Superior temporal gyrus (tissue), 1 donor: Measurements from ENCODE around the gene NME1.
"Not testable (repeated sequence)": the region's sequence is repeated elsewhere in the genome, so short reads cannot be mapped to it uniquely, and the experiment has no call there.

Source experiments
- DNase-seq: peaks from one replicate; pipeline ENCODE4 v3.0.0-alpha.2; 2016; ENCODE audit errors: extremely low spot score

NME1 gene

DNA sequence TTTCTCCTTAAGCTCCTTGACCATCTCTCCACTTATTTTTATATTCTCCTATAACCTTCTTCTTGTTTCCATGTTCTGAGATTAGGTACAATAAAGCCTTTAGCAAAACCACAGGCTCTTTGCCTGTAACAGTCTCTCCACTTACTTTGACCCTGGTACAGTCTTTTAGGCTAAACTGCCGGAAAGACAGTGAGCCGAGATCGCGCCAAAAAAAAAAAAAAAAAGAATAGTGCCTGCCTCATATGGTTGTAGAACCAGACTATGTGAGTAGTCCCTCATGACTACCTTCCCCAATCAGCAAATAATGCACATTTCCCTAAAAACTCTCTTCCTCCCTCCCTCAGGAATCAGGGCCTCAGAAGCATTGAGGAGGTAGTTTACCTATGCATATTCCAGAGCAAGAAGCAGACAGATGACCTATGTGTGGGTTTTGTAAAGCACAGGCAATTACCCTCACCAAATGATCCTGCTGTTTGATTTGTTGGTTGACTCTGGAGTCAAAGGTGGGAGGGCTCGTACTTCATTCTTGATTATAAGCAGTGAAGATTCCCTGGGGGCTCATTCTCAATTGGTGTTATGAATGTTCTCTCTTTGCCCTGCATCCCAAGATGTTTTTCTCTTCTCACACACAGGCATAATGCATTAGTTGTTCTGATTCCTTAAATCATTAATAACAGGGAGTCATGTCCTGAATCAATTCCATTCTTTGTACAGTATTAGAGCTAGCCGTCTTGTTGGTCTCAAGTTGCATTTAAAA lies 8.9 kb upstream of the NME1 start:
- no peak for DNase-seq

DNA sequence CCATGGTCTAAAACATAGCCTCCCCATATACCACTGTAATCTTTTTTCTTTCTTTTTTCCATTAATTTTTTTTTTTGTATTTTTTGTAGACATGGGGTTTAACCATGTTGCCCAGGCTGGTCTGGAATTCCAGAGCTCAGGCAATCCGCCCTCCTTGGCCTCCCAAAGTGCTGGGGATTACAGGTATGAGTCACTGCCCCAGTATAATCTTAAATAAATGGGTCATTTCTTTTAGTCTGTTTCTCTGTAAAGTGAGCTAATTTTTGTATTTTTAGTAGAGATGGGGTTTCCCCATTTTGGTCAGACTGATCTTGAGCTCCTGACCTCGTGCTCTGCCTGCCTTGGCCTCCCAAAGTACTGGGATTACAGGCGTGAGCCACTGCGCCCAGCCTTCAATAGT lies 5.7 kb upstream of the NME1 start:
- no peak for DNase-seq

DNA sequence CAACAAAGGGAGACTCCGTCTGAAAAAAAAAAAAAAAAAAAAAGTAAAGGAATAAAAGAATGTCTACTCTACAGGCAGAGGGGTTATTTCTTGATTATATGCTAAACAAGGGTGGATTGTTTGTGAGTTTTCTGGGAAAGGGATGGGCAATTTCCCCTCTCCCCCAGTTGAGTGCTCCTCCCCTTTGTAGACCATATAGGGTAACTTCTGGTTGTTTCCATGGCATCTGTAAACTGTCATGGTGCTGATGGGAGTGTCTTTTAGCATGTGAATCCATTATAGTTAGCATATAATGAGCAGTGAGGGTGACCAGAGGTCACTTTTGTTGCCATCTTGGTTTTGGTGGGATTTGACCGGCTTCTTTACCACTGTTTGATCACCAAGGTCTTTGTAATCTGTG lies 4.2 kb upstream of the NME1 start:
- DNase-seq = no peak

DNA sequence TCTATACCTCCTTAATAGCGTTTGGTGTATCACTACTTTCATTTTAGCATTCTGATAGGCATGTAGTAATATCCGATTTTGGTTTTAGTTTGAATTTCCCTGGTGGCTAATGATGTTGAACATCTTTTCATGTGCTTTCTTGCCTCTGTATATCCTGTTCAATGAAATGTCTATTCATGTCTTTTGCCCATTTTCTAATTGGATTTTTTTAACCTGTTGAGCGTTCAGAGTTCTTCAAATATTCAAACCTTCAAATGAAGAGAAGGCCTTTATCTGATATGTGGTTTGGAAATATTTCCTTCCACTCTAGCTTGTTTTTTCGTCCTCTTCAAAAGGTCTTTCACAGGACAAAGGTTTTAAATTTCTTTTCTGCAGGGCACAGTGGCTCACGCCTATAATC lies 2.4 kb upstream of the NME1 start:
- no peak for DNase-seq

DNA sequence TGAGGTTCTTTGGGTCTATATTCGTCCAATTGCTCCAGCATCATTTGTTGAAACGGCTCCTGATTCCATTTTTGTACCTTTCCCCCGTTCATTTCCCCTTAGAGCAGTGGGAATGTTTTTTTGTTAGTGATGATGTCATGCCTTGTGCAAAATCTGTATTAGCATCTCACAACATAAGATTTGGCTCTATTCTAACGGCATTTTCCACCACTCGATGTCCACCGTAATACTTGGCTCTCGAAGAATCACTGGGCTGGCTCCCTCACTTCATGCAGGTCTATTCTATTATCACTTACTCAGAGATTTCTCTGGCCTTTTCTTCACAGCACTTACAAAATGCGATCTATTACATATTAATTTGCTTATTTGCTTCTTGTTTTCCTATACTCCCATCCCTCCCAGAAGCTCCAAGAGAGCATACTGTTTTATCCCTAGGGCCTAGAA lies 571 bp upstream of the NME1 start:
- no peak for DNase-seq

DNA sequence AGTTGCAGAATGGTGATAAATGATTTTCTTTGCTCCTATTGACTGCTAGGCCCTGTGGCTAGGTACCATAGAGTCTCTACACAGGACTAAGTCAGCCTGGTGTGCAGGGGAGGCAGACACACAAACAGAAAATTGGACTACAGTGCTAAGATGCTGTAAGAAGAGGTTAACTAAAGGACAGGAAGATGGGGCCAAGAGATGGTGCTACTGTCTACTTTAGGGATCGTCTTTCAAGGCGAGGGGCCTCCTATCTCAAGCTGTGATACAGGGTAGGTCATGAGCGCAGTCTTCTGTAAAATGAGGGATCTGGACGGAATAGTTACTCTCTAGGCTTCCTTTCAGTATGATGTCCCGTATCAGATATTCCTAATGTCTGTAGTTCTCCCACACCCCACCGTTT lies 817 bp downstream of the NME1 start:
- DNase-seq = peak; percentile 12

DNA sequence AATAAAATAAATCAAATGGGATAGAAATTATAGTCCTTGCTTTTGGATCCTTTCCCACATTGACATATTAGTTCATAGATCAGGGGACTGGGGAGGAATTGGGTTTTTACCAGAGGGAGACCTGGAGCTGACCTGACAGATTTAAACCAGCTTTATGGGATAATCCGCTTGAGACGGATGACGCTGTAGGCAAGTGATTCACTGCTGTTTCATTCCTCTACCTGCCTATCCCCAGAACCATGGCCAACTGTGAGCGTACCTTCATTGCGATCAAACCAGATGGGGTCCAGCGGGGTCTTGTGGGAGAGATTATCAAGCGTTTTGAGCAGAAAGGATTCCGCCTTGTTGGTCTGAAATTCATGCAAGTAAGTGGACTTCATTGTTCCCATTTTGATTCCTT lies 2.1 kb downstream of the NME1 start:
- no peak for DNase-seq

DNA sequence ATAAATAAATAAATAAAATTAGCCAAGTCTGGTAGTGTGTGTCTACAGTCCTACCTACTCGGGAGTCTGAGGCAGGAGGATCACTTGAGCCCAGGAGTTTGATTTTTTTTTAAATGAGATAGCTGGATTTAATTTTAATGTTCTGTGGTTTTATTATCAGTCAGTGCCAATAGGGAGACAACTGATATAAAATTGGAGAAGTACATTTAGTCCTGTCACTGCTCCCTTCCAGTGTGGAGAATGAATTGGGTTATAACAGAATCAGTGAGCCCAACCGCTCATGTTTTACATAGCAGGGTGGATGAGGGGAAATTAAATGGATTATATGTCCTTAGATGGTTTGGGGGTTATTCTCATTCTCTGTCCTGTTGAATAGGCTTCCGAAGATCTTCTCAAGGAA lies 6.2 kb downstream of the NME1 start:
- DNase-seq = no peak

DNA sequence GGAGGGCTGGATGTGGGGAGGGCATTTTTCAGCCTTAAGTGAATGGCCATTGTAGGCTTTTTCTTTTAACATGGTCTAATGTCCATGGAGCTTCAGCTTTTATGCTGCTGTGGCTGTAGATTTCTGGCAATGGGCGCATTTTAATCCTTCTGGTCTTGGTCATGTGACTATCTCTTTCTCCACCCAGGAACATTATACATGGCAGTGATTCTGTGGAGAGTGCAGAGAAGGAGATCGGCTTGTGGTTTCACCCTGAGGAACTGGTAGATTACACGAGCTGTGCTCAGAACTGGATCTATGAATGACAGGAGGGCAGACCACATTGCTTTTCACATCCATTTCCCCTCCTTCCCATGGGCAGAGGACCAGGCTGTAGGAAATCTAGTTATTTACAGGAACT lies 8.2 kb downstream of the NME1 start:
- DNase-seq = no peak

DNA sequence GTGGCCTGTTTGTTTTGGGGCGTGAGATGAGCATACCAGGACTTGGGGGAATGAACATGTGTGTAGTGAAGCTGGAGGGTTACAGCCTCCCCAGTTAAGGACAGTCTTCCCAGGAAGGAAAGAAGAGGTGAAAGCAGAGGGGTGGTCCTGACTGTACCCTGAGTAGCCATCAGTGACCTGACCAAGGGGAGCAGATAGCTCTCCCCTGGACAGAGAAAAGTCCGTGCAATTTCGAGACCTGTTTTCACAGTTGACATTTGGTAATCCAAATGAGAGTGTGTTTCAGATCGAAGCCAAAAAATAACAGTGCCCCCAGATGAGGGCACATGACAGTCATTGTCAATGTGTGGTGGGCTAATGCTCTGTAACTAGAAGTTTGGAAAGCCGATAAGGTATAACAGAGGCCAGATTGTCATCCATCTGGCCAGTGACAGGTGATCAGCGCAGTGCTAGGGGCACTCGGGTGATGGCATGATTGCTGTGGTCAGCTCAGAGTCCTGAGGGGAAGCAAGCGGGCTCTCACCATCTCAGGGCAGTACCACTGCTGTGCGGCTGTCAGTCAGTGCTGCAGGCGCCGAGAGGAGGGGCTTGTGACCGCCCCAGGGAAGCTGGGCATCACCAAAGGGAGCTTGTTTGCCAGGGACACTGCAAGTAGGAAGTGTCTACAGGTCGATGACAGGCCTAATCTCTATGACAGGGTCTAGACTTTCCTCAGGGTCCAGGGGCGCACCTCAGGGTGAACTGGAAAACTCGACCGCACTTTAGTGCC lies 11.7 kb downstream of the NME1 start:
- no peak for DNase-seq

DNA sequence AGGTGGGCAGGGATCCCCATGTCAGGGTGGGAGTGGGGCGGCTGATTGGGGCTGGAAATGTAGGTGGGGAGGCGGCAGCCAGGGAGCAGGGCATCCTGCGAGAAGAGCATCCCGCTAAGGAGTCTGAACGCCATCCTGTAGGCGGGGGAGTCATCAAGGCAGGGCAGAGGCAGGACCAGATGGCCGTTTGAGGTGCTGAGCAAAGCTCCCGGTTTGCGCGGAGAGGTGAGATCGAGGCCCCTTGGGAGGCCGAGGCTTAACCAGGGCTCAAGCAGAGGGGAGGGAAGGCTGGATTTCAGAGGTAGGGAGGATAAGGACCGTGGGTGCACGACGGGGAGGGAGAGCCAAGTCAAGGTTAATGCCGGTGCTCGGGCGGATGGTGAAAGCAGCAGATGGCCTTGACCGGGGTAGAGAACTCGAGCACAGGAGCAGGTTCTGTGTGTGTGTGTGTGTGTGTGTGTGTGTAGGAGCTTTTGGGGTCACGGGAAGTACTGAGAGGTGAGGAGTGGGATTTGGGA lies 12.4 kb downstream of the NME1 start:
- DNase-seq = no peak

DNA sequence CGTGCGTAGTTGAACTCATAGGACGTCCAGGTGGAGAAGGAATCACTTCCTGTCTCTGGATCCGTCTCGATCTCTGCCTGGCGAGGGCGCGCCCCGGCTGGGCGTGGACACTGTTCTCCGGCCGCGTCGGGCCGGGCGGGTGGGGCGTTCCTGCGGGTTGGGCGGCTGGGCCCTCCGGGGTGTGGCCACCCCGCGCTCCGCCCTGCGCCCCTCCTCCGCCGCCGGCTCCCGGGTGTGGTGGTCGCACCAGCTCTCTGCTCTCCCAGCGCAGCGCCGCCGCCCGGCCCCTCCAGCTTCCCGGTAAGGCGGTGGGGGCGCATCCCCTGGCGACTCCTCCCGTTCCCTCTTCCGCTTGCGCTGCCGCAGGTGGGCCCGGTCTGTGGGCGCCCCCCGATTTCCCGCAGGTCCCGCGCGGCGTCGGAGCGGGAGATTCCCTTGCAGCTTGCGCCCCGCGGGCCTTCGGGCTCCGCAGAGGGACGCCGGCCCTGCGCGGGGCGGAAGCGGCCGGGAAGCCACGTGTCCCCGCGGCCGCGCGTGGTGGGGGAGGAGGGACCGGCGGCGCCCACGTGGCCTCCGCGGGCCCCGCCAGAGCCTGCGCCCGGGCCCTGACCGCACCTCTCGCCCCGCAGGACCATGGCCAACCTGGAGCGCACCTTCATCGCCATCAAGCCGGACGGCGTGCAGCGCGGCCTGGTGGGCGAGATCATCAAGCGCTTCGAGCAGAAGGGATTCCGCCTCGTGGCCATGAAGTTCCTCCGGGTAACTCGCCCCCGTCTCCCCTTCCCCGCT lies 13.0 kb downstream of the NME1 start, which contains the start of gene NME2:
Gene NME2 (plus strand): TSS at position 214 of the 789 bp plus-strand sequence. CDS start 420 bp downstream, at position 634.
- peak; percentile 58 for DNase-seq

DNA sequence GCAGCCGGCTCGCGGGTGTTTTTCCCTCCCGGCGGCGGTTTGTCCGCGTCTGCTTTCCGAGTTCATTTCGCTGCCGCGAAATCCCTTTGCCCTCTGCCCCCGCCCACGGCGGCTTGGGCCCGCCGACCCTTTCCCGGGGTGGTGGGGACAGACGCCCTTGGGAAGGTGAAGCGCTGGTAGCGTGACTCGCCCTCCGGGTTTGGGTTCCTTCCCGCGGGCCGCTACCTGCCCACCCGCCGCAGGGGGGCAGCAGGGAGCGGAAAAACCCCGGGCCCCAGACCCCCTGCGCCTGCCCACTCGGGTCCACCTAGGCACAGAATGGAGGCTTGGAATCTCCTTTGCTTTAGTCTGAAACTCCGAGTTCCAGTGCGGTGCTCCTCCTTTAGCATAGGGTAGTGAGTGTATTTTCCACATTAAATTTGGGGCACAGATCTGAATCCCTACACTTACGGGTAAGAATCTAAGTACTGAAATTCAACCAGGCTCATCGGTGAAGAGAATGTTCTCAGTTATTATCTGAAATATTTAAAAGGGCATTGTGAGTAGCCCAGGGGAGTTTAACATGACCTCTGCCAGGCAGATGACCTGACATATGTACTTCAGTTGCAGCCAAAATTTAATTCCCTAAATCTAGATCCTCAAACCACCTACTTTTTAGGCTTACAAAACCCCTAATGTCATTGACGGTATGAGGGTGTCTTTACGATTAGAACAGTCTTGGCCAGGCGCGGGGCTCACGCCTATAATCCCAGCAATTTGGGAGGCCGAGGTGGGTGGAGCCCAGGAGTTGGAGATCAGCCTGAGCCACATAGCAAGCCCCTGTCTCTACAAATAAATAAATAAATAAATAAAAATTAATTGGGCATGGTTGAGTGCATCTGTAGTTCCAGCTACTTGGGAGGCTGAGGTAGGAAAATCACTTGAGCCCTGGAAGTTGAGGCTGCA lies 13.9 kb downstream of the NME1 start:
- peak; percentile 13 for DNase-seq

DNA sequence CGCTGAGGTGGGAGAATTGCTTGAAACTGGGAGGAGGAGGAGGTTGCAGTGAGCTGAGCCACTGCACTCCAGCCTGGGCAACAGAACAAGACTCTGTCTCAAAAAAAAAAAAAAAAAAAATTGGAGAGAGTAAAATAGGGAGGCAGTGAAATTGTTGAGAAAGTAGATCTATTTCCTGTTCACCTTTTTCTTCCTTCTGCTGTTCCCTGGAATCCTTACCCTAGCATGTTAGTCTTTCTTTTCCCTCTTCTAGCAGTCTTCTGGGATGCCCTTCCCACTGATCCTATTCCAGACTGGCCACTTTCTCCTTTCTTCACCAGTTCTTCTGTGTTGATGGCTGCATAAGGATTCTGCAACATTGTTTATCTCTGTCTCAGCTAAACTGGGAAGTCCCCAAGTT lies 16.0 kb downstream of the NME1 start:
- DNase-seq = no peak

DNA sequence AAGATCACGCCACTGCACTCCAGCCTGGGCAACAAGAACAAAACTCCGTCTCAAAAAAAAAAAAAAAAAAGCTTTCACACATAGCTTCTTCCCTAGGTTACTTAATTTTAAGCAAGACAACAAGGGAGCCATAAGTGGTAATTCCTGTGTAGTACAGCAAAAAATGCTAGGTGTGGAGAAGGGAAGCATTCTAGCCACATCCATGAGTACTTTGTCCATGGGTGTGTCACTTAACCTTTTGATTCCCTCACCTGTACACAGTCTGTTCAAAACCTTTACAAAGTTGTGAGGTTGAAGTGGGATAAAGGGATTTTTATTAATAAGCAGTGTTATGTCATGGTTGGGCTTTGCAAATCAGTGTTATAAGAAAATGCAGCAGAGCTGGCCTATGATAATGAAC lies 17.4 kb downstream of the NME1 start:
- no peak for DNase-seq

DNA sequence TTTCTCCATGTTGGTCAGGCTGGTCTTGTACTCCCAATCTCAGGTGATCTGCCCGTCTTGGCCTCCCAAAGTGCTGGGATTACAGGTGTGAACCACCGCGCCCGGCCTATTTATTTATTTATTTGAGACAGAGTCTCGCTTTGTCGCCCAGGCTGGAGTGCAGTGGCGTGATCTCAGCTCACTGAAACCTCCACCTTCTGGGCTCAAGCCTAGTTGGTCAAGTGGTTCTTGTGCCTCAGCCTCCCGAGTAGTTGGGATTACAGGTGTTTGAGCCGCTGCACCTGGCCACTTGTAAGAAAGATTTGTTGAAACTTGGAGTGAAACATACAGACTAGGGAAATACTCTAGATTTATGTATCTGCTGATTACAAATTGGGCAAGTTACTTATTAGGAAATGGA lies 18.7 kb downstream of the NME1 start:
- not testable (repeated sequence) for DNase-seq

DNA sequence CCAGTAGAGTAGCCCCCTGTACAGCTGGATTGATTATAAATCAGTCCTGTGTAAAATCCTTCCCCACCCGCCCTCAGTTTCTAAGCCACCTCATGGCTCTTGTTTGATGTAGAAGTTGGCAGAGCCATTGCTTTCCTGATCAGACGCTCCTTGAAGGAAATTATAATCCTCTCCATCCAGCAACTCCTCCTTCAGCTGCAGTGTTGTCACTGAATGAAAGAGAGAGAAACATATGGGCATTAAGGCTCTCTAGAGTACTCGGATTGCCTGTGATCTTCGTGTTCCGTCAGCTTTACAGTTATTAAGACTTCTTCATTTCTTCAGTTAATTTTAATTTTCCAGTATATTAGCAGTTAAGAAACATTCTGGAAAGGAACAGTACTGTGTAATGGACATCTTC lies 27.1 kb downstream of the NME1 start:
- DNase-seq = no peak

DNA sequence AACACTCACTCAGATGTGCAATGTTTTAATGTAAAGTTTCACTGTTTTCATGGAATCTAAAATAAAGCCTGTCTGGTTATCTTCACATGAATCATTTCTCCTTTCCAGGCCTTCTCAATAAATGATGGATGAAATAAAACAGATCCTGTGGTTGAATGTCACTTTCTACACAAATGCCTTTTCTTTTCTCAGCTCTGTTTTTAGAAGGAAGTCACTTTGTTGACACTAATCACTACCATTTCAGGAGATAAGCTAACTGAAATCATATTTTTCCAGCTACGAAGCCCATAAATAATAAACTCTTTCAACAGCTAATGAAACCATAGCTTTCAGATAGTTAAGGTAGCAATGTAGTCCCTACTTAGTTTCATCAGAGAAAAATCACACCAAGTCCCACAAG lies 30.8 kb downstream of the NME1 start:
- DNase-seq = no peak

DNA sequence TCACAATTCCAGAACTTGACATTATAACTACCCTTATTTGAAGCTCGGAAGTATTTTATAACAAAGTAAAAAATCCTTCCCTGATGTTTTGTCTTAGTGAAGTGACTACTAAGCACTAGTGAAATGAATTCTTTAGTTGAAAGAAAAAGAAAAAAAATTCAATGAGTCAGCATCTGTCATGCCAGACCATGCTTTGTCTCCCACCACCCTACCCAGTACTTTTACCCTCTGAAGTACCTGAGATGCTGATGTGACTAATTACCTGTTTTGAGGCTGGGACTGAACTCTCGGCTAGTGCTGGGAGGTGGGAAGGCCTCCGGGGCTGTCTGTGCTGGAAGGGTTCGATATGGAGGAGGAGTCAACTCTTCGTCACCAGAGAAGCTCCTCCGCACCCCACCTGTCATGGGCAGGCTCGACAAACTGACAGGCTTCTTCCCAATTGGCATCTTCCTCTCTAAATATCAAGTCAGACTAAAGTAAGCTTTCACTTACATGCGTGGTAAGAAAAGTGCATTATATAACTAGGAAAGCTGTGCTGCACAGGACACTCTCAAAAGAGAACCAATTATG lies 32.5 kb downstream of the NME1 start:
- peak; percentile 41 for DNase-seq

DNA sequence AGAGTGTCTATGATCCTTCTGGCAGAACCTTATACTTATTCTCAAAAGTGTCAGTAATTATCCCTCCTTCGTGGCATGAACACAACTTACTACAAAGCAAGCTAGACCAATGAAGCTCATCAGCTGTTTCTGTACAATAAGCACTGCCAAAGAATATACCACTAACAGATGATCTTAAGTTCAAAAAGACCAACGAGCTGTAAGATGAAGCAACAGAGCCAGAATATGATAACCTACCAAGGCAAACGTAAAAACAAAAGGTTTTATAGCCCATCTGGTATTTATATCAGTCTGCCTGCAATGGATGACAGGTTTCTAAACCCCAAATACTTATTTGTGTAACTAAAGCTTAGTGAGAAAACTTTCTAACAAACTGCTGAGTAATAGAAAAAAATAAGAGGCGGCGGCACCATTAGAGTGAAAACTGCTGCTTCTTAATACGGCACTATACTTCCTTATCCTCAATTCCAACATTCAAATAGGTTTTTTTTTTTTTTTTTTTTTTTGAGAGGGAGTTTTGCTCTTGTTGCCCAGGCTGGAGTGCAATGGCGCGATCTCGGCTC lies 35.0 kb downstream of the NME1 start:
- no peak for DNase-seq
